ENCODE data around the gene SORBS1. TPM values are rescaled to one million over a fixed set of nuclear protein-coding genes. Genes with fewer than 3 reads are reported as not detected.

Gene SORBS1
- polyA plus RNA-seq, 1 experiment: 0.40 TPM

GRCh38 chr10:95391581-95392216 lies 169.5 kb downstream of the SORBS1 start:
- ChIA-PET POLR2A (no interaction called here), CTCF (interaction anchor here (0.7 to 1.6 kb wide), 4 partner anchors 17 to 723 kb away, joined by 3 to 8 read pairs (median 6); no protein-coding TSS in a partner anchor)
- TF ChIP-seq CTCF (IDR thresholded peaks at IDR 0.05; ENCODE audit: low read depth, low read length): peak; percentile 47
- peak; percentile 7 for DNase-seq (ENCODE audit: low read depth, low spot score)
- Histone ChIP-seq H3K4me3 (ENCODE audit: low read depth, low read length) (no peak overlapping the region), H3K27me3 (ENCODE audit: control insufficient read depth, insufficient read depth, low read length) (peaks cover 2% of the 10 kb centered on the region), H3K27ac (ENCODE audit: low read depth, low read length) (no peak overlapping the region), H3K9me3 (ENCODE audit: control insufficient read depth, insufficient read depth, low read length) (no peaks in the 10 kb centered on the region)

DNA sequence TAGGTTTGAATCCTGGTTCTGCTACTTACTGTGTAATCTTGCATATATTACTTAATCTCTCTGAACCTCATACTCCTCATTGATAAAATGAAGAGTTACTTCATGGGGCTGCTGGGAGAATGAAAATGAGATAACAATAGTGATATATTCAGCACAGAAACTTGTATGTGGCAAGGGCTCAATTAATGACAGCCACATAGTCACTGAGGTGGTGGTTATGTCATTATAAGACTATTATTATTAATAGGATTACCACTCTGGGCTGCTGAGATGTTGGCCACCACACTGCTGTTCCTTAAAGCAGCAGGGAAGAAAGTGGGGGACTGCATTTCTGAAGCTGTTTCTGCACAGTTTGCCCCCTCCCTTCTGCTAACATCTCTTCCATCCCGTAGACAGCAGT lies 170.0 kb downstream of the SORBS1 start:
- no peaks in the 10 kb centered on the region for H3K9me3 ChIP-seq (ENCODE audit: control insufficient read depth, insufficient read depth, low read length)
- H3K27ac ChIP-seq (ENCODE audit: low read depth, low read length): no peak overlapping the region
- H3K27me3 ChIP-seq (ENCODE audit: control insufficient read depth, insufficient read depth, low read length): peaks cover 2% of the 10 kb centered on the region
- no peak overlapping the region for H3K4me3 ChIP-seq (ENCODE audit: low read depth, low read length)
- no peak for DNase-seq (ENCODE audit: low read depth, low spot score)
- ChIA-PET CTCF (interaction anchor here (1.6 kb wide), 1 partner anchor 17 kb away, joined by 8 read pairs; no protein-coding TSS in a partner anchor), POLR2A (no interaction called here)
- no peak for TF ChIP-seq CTCF (IDR thresholded peaks at IDR 0.05; ENCODE audit: low read depth, low read length)

GRCh38 chr10:95389982-95390381 lies 171.2 kb downstream of the SORBS1 start:
- CTCF ChIA-PET: interaction anchor here (1.2 to 2.2 kb wide), 2 partner anchors 15 to 41 kb away, joined by 4 to 8 read pairs; no protein-coding TSS in a partner anchor
- no peak for TF ChIP-seq CTCF (IDR thresholded peaks at IDR 0.05; ENCODE audit: low read depth, low read length)
- POLR2A ChIA-PET: no interaction called here
- H3K27ac ChIP-seq (ENCODE audit: low read depth, low read length): no peak overlapping the region
- H3K4me3 ChIP-seq (ENCODE audit: low read depth, low read length): no peak overlapping the region
- no peak for DNase-seq (ENCODE audit: low read depth, low spot score)
- H3K27me3 ChIP-seq (ENCODE audit: control insufficient read depth, insufficient read depth, low read length): peaks cover 2% of the 10 kb centered on the region
- H3K9me3 ChIP-seq (ENCODE audit: control insufficient read depth, insufficient read depth, low read length): no peaks in the 10 kb centered on the region

GRCh38 chr10:95389176-95389575 lies 172.0 kb downstream of the SORBS1 start:
- no peak overlapping the region for H3K4me3 ChIP-seq (ENCODE audit: low read depth, low read length)
- POLR2A ChIA-PET: no interaction called here

More at GRCh38 chr10:95389176-95389575, 172.0 kb downstream of the SORBS1 start:
- H3K27me3 ChIP-seq (ENCODE audit: control insufficient read depth, insufficient read depth, low read length): peaks cover 6% of the 10 kb centered on the region
- DNase-seq (ENCODE audit: low read depth, low spot score): no peak
- H3K27ac ChIP-seq (ENCODE audit: low read depth, low read length): no peak overlapping the region
- TF ChIP-seq CTCF (IDR thresholded peaks at IDR 0.05; ENCODE audit: low read depth, low read length): no peak
- CTCF ChIA-PET: interaction anchor here (0.6 to 2.2 kb wide), 3 partner anchors 14 to 303 kb away, joined by 3 to 8 read pairs (median 4); no protein-coding TSS in a partner anchor
- no peaks in the 10 kb centered on the region for H3K9me3 ChIP-seq (ENCODE audit: control insufficient read depth, insufficient read depth, low read length)
